A549 (cell line): Measurements from ENCODE around the gene PKD2L1. TPM values are rescaled to one million over a fixed set of nuclear protein-coding genes. Genes with fewer than 3 reads are reported as not detected.

Source experiments
- ATAC-seq, 2 experiments: fragments of 200-7000 bp in 1 of 2; fragments of >200 bp in 1 of 2; cut with Nextera tagmentation in 1 of 2; cut with Tn5 transposase in 1 of 2; 3 replicates each; pipeline versions ENCODE4 v1.8.0 to v1.9.1; 2018 to 2020; ENCODE audit warnings: mild to moderate bottlenecking in 1 of 2, moderate library complexity in 1 of 2
- CTCF ChIA-PET: fragments of 300-600 bp; sonication (Branson Sonifier 250); formaldehyde crosslinking; extraction: SDS; loops from one replicate; lab custom pipeline; 2021; ENCODE audit warnings: antibody characterized with exemption, inconsistent platforms; lab: Yijun Ruan, JAX
- POLR2A ChIA-PET: fragments of 350-600 bp; formaldehyde crosslinking; extraction: SDS; loops from one replicate; lab custom pipeline; 2021; ENCODE audit warnings: antibody characterized with exemption, inconsistent platforms; lab: Yijun Ruan, JAX
- DNase-seq, 2 experiments: peaks; one replicate each; pipeline versions ENCODE4 v3.0.0 to v3.0.0-alpha.2; 2011 to 2016; ENCODE audit warnings: low read depth in 1 of 2, low spot score in 1 of 2
- FAIRE-seq: peaks from 2 replicates; lab custom pipeline; 2011; peaks lifted over from hg19 to GRCh38; lab: Jason Lieb, UNC
- H3K27ac ChIP-seq, 2 experiments: fragments of >200 bp; sonication (Bioruptor Twin); formaldehyde crosslinking; 3 replicates each; pipeline ENCODE4 v1.5.1; 2016 to 2017
- H3K4me1 ChIP-seq: fragments of >200 bp; sonication (Bioruptor Twin); formaldehyde crosslinking; 3 replicates; pipeline ENCODE4 v1.6.1; 2016
- H3K4me2 ChIP-seq: fragments of >200 bp; sonication (Bioruptor Twin); formaldehyde crosslinking; 3 replicates; pipeline ENCODE4 v1.6.1; 2016
- H3K4me3 ChIP-seq: fragments of >200 bp; sonication (Bioruptor Twin); formaldehyde crosslinking; 3 replicates; pipeline ENCODE4 v1.5.1; 2016
- H3K9me3 ChIP-seq: fragments of >200 bp; sonication (Bioruptor Twin); formaldehyde crosslinking; 3 replicates; pipeline ENCODE4 v1.6.1; 2016
- BHLHE40 ChIP-seq: IDR thresholded peaks from 2 replicates; pipeline ENCODE4 v1.6.1; 2012; ENCODE audit warnings: low read depth, low read length, inconsistent platforms
- CBX2 ChIP-seq: fragments of 200-600 bp; sonication (generic); IDR thresholded peaks from 2 replicates; pipeline ENCODE4 v1.6.1; 2016; ENCODE audit warnings: low read depth, mild to moderate bottlenecking, borderline replicate concordance
- CHD2 ChIP-seq: fragments of 150-350 bp; IDR thresholded peaks from 2 replicates; pipeline ENCODE4 v1.6.1; 2014; ENCODE audit warnings: low read length; ENCODE audit not compliant: partially characterized antibody
- E2F6 ChIP-seq: IDR thresholded peaks from 2 replicates; pipeline ENCODE4 v1.6.1; 2012; ENCODE audit warnings: low read depth, borderline replicate concordance
- EHMT2 ChIP-seq: fragments of 200-600 bp; sonication (generic); IDR thresholded peaks from 2 replicates; pipeline ENCODE4 v1.6.1; 2016; ENCODE audit warnings: antibody characterized with exemption, low read depth, mild to moderate bottlenecking, moderate library complexity
- ELK1 ChIP-seq: fragments of 150-350 bp; IDR thresholded peaks from 2 replicates; pipeline ENCODE4 v1.6.1; 2014; ENCODE audit warnings: low read depth, mild to moderate bottlenecking, low read length
- EP300 ChIP-seq, 2 experiments: fragments of >200 bp; sonication (Bioruptor Twin); formaldehyde crosslinking; IDR thresholded peaks; 2 replicates in 1 of 2; 3 replicates in 1 of 2; pipeline ENCODE4 v1.6.1; 2016 to 2017
- HEYL ChIP-seq: fragments of 250-450 bp; sonication (Bioruptor Pico); IDR thresholded peaks from 2 replicates; pipeline ENCODE4 v1.8.0; 2021; ENCODE audit warnings: mild to moderate bottlenecking, moderate library complexity
- KDM1A ChIP-seq: fragments of 200-600 bp; sonication (generic); IDR thresholded peaks from 2 replicates; pipeline ENCODE4 v1.6.1; 2016; ENCODE audit warnings: low read depth, mild to moderate bottlenecking
- KDM5A ChIP-seq: fragments of 200-600 bp; sonication (generic); IDR thresholded peaks from 2 replicates; pipeline ENCODE4 v1.6.1; 2016; ENCODE audit warnings: antibody characterized with exemption, mild to moderate bottlenecking
- POLR2A ChIP-seq: IDR thresholded peaks from 2 replicates; pipeline ENCODE4 v1.6.1; 2012; ENCODE audit warnings: mild to moderate bottlenecking, low read length
- POLR2AphosphoS2 ChIP-seq: conservative IDR thresholded peaks from 2 replicates; pipeline ENCODE4 v1.6.1; 2012; ENCODE audit warnings: low read length, improper control_type of control experiment, inconsistent platforms
- RCOR1 ChIP-seq: fragments of 150-350 bp; IDR thresholded peaks from 2 replicates; pipeline ENCODE4 v1.6.1; 2014; ENCODE audit warnings: antibody characterized with exemption, low read length, low read depth
- RFX5 ChIP-seq: fragments of 450-650 bp; IDR thresholded peaks from 2 replicates; pipeline ENCODE4 v1.7.1; 2014; ENCODE audit warnings: antibody characterized with exemption, mild to moderate bottlenecking, moderate library complexity
- RNF2 ChIP-seq: fragments of 200-600 bp; sonication (generic); IDR thresholded peaks from 2 replicates; pipeline ENCODE4 v1.6.1; 2016; ENCODE audit warnings: low read depth, mild to moderate bottlenecking, antibody characterized with exemption, moderate library complexity, borderline replicate concordance
- TP53 ChIP-seq: fragments of 250-450 bp; sonication (Bioruptor Pico); IDR thresholded peaks from 2 replicates; pipeline ENCODE4 v1.5.0; 2021; ENCODE audit warnings: mild to moderate bottlenecking, moderate library complexity
- USF2 ChIP-seq: fragments of 450-650 bp; IDR thresholded peaks from 2 replicates; pipeline ENCODE4 v1.6.1; 2014; ENCODE audit warnings: antibody characterized with exemption
- WGBS: methylation state at CpG from one replicate; pipeline ENCODE4 v1.1.6; 2017; ENCODE audit errors: missing lambda C conversion rate; 5-methylcytosine and 5-hydroxymethylcytosine counted together
- polyA plus RNA-seq, 4 experiments: library from polyadenylated mRNA; depleted of rRNA in 3 of 4; stranded (reverse); fragments of >200 nt; fragmentation: RNase III in 1 of 4; extraction: RNeasy Plus Mini Kit Qiagen cat#74134 plus additional on column Dnase treatment in 1 of 4; gene quantifications; 2 replicates in 3 of 4; 3 replicates in 1 of 4; pipeline ENCODE4 v1.2.3, GENCODE V29; 2011 to 2017
- TF ChIP-seq, protein P1 (sequence below): IDR thresholded peaks from 2 replicates; pipeline ENCODE4 v1.6.1; 2012
- TF ChIP-seq, protein P2 (sequence below): IDR thresholded peaks from 2 replicates; pipeline ENCODE4 v1.6.1; 2012

PKD2L1 gene
- polyA plus RNA-seq, 2 of the 4 experiments (the other 2 are of a cell fraction): 0.06 to 0.10 TPM

- WGBS: 92% methylated on average over 15 of the region's 15 CpGs
- no peak overlapping the region for H3K27ac ChIP-seq
- no peak for ATAC-seq
- H3K4me1 ChIP-seq: peaks cover 8% of the 10 kb centered on the region; the same call in 1 of the 3 replicates
- ChIA-PET CTCF (no interaction called here), POLR2A (no interaction called here)
- no peaks in the 10 kb centered on the region for H3K9me3 ChIP-seq
- no peak for DNase-seq
- TF ChIP-seq ELK1 (no peak), USF2 (no peak), KDM1A (no peak), BHLHE40 (no peak), EP300 (IDR thresholded peaks at IDR 0.05) (no peak), KDM5A (no peak), CHD2 (no peak), RNF2 (no peak), RFX5 (no peak), POLR2AphosphoS2 (no peak), POLR2A (no peak), HEYL (CRISPR knock-in tag) (no peak)
- TF ChIP-seq, protein P1, sequence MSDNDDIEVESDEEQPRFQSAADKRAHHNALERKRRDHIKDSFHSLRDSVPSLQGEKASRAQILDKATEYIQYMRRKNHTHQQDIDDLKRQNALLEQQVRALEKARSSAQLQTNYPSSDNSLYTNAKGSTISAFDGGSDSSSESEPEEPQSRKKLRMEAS: no peak
- FAIRE-seq: no peak
- H3K4me2 ChIP-seq: peak overlapping the region; percentile 86
- H3K4me3 ChIP-seq: peak overlapping the region; percentile 83; the same call in 2 of the 3 replicates
Measured at GRCh38 chr10:100265821-100266485, 64.1 kb downstream of the PKD2L1 start.

GRCh38 chr10:100254191-100254590 lies 75.8 kb downstream of the PKD2L1 start:
- no peak for TF ChIP-seq EHMT2
- TF ChIP-seq, all 56 proteins: peak for 0

DNA sequence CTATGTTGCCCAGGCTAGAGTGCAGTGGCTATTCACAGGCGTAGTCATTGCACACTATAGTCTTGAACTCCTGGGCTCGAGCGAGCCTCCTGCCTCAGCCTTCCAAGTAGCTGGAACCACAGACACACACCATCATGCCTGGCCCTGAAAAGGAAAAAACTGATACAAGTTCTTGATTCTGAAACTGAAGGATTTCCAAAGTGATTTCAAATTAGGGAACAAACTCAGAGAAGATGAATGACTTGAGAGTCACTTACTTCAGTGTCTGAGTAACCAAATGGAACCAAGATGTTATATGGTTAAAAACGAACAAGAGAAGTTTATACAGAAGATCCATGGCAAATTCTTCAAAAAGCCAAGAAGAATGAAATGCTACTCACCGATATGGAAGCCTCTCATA lies 77.0 kb downstream of the PKD2L1 start:
- no peak for ATAC-seq
- no peak overlapping the region for H3K4me3 ChIP-seq
- DNase-seq: no peak
- 89% methylated on average over 5 of the region's 5 CpGs for WGBS
- no peaks in the 10 kb centered on the region for H3K9me3 ChIP-seq
- no peak overlapping the region for H3K27ac ChIP-seq
- CTCF ChIA-PET: interaction anchor here (0.6 to 1.2 kb wide), 3 partner anchors 134 to 408 kb away, joined by 3 to 4 read pairs (median 3); no protein-coding TSS in a partner anchor
- TF ChIP-seq POLR2A (no peak), CBX2 (no peak), E2F6 (no peak), RCOR1 (no peak), USF2 (no peak), TP53 (CRISPR knock-in tag) (no peak), RFX5 (no peak)
- TF ChIP-seq, protein P2, sequence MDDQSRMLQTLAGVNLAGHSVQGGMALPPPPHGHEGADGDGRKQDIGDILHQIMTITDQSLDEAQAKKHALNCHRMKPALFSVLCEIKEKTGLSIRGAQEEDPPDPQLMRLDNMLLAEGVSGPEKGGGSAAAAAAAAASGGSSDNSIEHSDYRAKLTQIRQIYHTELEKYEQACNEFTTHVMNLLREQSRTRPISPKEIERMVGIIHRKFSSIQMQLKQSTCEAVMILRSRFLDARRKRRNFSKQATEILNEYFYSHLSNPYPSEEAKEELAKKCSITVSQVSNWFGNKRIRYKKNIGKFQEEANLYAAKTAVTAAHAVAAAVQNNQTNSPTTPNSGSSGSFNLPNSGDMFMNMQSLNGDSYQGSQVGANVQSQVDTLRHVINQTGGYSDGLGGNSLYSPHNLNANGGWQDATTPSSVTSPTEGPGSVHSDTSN: no peak
- H3K4me2 ChIP-seq: no peak overlapping the region
- POLR2A ChIA-PET: interaction anchor here (0.7 kb wide), 1 partner anchor 34 kb away, joined by 3 read pairs; no protein-coding TSS in a partner anchor
- H3K4me1 ChIP-seq: no peaks in the 10 kb centered on the region
- FAIRE-seq: no peak

More at GRCh38 chr10:100254191-100254590, 75.8 kb downstream of the PKD2L1 start:
- H3K4me2 ChIP-seq: no peak overlapping the region
- no peak for DNase-seq
- no peaks in the 10 kb centered on the region for H3K9me3 ChIP-seq
- H3K4me3 ChIP-seq: no peak overlapping the region
- WGBS: 90% methylated on average over 3 of the region's 3 CpGs
- H3K27ac ChIP-seq: no peak overlapping the region
- POLR2A ChIA-PET: interaction anchor here (1.0 kb wide), 1 partner anchor 33 kb away, joined by 3 read pairs; no protein-coding TSS in a partner anchor
- no peak for ATAC-seq
- H3K4me1 ChIP-seq: no peaks in the 10 kb centered on the region
- CTCF ChIA-PET: interaction anchor here (0.9 to 1.5 kb wide), 5 partner anchors 12 to 28 kb away, joined by 3 to 4 read pairs (median 3); no protein-coding TSS in a partner anchor
- FAIRE-seq: no peak
